Measurements from ENCODE around the gene MASP1.

The MASP1 gene

GRCh38 chr3:187186801-187187421 is 104.6 kb downstream of the MASP1 start:
- peak; percentile 91 for DNase-seq (ENCODE audit: low read depth, low spot score)

DNA sequence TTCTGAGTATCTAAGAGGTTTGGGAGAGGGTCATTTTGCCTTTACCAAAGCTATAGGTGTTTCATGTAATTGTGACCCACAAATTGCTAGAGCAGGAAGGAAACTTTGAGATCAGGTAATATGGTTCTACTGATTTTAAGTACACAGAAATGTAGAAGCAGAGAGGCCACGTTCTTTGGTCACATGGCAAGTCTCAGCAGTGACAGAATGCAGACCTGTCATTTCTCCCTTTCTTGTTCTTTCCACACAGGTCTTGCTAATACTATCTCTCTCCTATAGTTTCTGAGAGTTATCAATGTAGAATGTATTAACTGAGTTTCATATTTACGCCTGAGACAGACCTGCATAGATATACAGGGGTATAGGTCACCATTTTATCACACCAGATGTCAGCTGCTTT is 105.2 kb downstream of the MASP1 start:
- no peak for DNase-seq (ENCODE audit: low read depth, low spot score)

DNA sequence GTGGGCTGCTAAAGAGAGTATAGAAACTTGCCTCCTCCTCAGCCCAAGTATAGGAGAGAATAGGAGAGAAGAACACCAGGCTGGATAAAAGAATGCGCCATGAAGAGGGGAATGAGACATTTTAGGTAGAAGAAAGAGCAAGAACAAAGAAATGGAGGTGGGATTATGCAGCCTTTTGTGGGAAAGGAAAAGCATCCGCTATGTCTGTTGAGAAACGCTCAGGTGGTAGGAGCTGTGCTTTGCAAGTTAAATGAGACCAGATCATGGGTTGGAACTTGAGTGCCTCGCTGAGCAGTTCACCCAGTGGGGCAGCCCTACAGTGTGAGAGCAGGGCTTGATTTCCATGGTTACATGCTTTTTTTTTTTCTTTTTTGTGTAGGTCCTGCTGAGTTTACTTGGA is 105.8 kb downstream of the MASP1 start:
- DNase-seq (ENCODE audit: low read depth, low spot score), result no peak
